Cardiac fibroblast (primary cell): ENCODE measurements around the gene RARRES1.
A peak's percentile ranks its signal among the peaks of the same experiment; 100 is the strongest.

ENCODE experiments used
- DNase-seq, 2 donors: peaks; one replicate each; pipeline versions ENCODE4 v3.0.0 to v3.0.0-alpha.2; 2010; ENCODE audit warnings: low read depth in 2 of 2
- H3K4me3 ChIP-seq, 2 donors: replicated peaks in 1 of 2; 1 replicate in 1 of 2; 2 replicates in 1 of 2; pipeline ENCODE4 v1.5.1; 2011; ENCODE audit warnings: low read depth in 2 of 2, low read length in 2 of 2, mild to moderate bottlenecking in 2 of 2, moderate library complexity in 1 of 2
- TF ChIP-seq, protein P1 (sequence below): IDR thresholded peaks from one replicate; pipeline ENCODE4 v1.5.1; 2011; ENCODE audit warnings: low read depth, mild to moderate bottlenecking, low read length, inconsistent platforms

The RARRES1 gene

DNA sequence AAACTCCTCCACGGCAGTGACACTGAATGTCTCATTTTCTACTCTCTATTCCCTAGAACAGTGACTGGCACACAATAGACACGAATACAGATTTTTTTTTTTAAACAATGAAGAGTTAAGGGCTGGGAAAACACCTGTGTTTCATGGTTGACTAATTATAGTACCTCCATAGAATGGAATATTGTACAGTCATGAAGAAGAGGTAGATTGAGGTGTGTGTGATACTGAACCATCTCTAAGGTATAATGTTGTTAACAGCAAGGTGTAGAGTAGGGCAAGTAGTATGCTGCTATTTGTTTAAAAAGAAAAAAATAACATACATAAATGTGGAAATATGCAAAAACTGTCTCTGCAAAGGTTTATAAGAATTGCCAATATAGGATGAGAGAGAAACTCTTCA is 5.2 kb upstream of the RARRES1 start:
- TF ChIP-seq, protein P1, sequence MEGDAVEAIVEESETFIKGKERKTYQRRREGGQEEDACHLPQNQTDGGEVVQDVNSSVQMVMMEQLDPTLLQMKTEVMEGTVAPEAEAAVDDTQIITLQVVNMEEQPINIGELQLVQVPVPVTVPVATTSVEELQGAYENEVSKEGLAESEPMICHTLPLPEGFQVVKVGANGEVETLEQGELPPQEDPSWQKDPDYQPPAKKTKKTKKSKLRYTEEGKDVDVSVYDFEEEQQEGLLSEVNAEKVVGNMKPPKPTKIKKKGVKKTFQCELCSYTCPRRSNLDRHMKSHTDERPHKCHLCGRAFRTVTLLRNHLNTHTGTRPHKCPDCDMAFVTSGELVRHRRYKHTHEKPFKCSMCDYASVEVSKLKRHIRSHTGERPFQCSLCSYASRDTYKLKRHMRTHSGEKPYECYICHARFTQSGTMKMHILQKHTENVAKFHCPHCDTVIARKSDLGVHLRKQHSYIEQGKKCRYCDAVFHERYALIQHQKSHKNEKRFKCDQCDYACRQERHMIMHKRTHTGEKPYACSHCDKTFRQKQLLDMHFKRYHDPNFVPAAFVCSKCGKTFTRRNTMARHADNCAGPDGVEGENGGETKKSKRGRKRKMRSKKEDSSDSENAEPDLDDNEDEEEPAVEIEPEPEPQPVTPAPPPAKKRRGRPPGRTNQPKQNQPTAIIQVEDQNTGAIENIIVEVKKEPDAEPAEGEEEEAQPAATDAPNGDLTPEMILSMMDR = no peak
- no peak for DNase-seq
- H3K4me3 ChIP-seq = no peak overlapping the region

DNA sequence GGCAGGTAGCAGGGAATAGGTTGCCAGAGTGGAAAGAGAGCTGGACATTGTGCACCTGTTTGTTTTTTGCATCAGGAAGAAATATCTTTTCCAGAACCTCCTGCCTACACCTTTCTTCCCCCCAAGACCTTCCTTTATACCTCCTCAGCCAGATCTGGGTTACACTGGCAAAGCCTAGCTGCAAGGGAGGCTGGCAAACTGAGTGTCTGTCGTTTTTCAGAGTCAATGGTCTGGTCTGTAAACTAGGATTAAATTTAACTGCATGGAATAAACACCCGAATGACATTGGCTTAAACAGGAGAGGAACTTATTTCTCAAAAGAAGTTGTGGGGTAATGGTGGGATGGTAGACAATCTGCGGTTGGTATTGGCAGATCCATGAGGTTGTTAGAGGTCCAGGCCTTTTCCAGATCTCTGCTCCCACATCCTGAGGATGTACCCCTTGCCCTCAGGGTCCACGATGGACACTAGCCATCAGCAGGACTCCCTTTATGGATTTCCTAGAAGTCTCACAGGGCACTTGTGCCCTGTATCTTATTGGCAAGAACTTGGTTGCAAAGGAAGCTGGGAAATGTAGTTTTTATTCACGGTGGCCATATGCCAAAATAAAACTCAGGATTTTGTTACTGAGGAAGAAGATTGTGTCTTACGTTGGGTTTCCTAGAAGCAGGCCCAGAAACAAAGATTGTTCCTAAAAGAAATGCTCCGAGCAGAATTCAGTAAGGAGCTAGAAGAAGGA is 3.2 kb upstream of the RARRES1 start:
- H3K4me3 ChIP-seq = no peak overlapping the region
- TF ChIP-seq, protein P1 = no peak
- DNase-seq = no peak

DNA sequence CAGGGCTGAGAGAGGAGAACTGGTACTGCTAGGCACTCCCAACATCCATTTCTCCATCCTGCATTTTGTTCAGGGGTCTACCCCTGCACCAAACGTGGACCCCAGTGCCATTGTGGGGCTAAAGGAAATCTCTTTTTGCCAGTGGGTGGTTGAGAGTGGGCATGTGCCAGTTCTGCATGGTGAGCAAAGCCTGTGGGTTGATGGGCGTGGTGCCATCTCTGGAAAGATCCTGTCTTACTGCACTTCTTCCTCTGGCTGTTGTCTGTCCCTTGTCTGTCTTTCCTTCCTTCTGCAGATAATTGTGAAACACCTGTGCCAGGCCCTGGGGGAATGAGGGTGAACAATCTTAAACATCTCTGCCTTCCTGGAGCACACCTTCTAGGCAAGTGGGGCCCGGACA is 1.4 kb upstream of the RARRES1 start:
- TF ChIP-seq, protein P1 = no peak
- DNase-seq = no peak
- H3K4me3 ChIP-seq = no peak overlapping the region

DNA sequence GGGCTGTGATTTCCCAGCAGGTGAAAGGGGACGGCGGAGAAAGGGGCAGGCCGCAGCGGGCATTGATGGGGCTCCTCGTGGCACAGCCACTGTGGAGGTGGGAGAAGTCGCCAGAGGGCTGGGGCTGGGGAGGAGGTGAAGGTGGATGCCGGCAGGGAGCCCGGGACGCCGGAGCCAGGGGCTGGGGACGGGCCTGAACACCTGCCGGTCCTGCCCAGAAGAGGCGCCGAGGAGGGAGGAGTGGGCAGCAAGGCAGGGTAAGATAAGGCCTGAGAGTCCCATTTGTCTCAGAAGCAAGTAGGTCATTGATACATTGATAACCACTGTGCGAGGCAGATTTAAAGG is 571 bp upstream of the RARRES1 start:
- TF ChIP-seq, protein P1 = no peak
- no peak for DNase-seq
- peak overlapping the region; percentile 55 to 64 for H3K4me3 ChIP-seq

DNA sequence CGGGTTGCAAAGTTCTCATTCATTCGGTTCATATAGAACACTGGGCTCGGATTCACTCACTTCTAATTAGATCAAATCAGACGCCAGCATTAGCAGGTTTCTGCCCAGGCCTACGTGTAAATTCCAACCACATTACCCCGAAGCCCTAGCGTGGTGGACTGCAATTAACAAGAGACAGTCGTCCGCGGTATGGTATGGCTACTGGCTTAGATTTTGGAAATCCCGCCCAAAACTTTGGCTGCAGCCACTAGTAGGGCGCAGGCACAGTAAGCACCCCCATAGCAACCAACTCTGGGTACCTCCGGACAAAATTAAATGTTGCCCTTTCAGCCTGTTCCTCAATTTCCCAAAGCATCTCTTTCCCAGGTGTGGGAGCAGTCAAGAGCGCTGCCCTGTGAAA is 771 bp downstream of the RARRES1 start:
- TF ChIP-seq, protein P1 = no peak
- DNase-seq = no peak
- H3K4me3 ChIP-seq = peak overlapping the region; percentile 49 to 55

DNA sequence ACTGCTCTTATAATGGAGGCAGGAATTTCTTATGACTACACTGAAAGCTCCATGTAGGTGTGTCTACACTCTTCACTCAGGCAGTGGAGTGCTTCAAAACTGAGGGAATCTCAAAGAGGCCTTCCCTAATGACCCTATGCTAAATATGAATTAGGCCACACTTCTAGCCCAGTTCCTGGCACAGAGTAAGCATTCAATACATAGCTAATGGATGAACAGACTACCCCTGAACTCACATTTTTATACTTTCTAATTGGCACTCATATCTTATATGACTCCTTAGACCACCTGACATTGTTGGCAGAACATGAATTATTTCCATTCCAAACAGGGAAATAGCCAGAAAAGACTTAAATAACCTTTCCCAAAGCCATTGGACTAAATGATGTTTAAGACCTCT is 3.4 kb downstream of the RARRES1 start:
- TF ChIP-seq, protein P1 = no peak
- peak in 1 of 2 donors; percentile 28 for DNase-seq
- no peak overlapping the region for H3K4me3 ChIP-seq

DNA sequence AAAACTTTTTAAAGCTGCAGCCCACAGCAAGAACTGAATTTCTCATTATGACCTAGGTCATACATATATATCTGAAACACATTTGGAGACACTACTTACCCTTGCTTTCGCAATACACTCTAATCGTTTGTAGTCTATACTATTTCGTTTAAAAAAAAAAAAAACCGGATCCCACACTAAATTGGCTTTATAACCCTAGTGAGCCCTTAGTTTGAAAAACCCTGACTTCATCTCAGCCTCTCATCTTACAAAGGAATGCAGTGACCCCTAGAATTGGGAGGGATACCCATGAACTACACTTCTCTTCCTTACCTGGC is 4.2 kb downstream of the RARRES1 start:
- TF ChIP-seq, protein P1 = no peak
- H3K4me3 ChIP-seq = no peak overlapping the region
- no peak for DNase-seq
